C4-2B (cell line): ENCODE measurements around the gene NAV3.

Experiments
- CTCF ChIP-seq: fragments of 450-650 bp; conservative IDR thresholded peaks from 2 replicates; pipeline ENCODE4 v1.5.1; 2017; ENCODE audit warnings: mild to moderate bottlenecking
- ZFX ChIP-seq: fragments of 450-650 bp; IDR thresholded peaks from 2 replicates; pipeline ENCODE4 v1.6.1; 2017

GRCh38 chr12:78204926-78205325 lies 374.2 kb downstream of the NAV3 start:
- no peak for TF ChIP-seq CTCF
- TF ChIP-seq ZFX = no peak
